PC-3 (cell line): ENCODE data around the gene GAA. TPM values are rescaled to one million over a fixed set of nuclear protein-coding genes. Genes with fewer than 3 reads are reported as not detected.

Experiments
- ATAC-seq: fragments of 200-7000 bp; cut with Tn5 transposase; 2 replicates; pipeline ENCODE4 v1.9.1; 2020; ENCODE audit warnings: mild to moderate bottlenecking, moderate library complexity
- BruUV-seq: library from RNA; stranded (reverse); fragments of 400-500 nt; replicated peaks from 2 replicates; lab custom pipeline; 2021; lab: Mats Ljungman, UMichigan
- CTCF ChIA-PET: fragments of 300-600 bp; sonication (Branson Sonifier 250); formaldehyde crosslinking; loops from one replicate; lab custom pipeline; 2022; ENCODE audit warnings: antibody characterized with exemption; lab: Charles Lee
- POLR2A ChIA-PET: fragments of 300-600 bp; sonication (Branson Sonifier 250); formaldehyde crosslinking; loops from one replicate; lab custom pipeline; 2022; ENCODE audit warnings: antibody characterized with exemption; ENCODE audit not compliant: unreplicated experiment; lab: Charles Lee
- DNase-seq: peaks from one replicate; pipeline ENCODE4 v3.0.0-alpha.2; 2015
- H2AFZ ChIP-seq: fragments of 300-600 bp; sonication (generic); 2 replicates; pipeline ENCODE4 v1.6.0; 2016; ENCODE audit warnings: antibody characterized with exemption, low read length
- H3F3A ChIP-seq: fragments of 300-600 bp; sonication (generic); one replicate; pipeline ENCODE4 v1.6.0; 2017; ENCODE audit warnings: antibody characterized with exemption, low read length, control low read depth, mild to moderate bottlenecking; ENCODE audit not compliant: unreplicated experiment
- H3K27ac ChIP-seq: fragments of 300-600 bp; sonication (generic); 2 replicates; pipeline ENCODE4 v1.5.1; 2016; ENCODE audit warnings: mild to moderate bottlenecking, low read length
- H3K27me3 ChIP-seq: fragments of 300-600 bp; sonication (generic); 2 replicates; pipeline ENCODE4 v1.6.1; 2016; ENCODE audit warnings: low read length, mixed read lengths
- H3K36me3 ChIP-seq: fragments of 300-600 bp; sonication (generic); 2 replicates; pipeline ENCODE4 v1.6.1; 2016; ENCODE audit warnings: low read depth, mixed run types, low read length, mixed read lengths
- H3K4me1 ChIP-seq: fragments of 300-600 bp; sonication (generic); 2 replicates; pipeline ENCODE4 v1.5.1; 2016; ENCODE audit warnings: low read length; ENCODE audit not compliant: insufficient read depth
- H3K4me2 ChIP-seq: fragments of 300-600 bp; sonication (generic); 2 replicates; pipeline ENCODE4 v1.6.0; 2016; ENCODE audit warnings: low read length
- H3K4me3 ChIP-seq: fragments of 300-600 bp; sonication (generic); 2 replicates; pipeline ENCODE4 v1.5.1; 2016; ENCODE audit warnings: mild to moderate bottlenecking, low read length, mixed read lengths
- H3K79me2 ChIP-seq: fragments of 300-600 bp; sonication (generic); 2 replicates; pipeline ENCODE4 v1.6.1; 2017; ENCODE audit warnings: low read length, mixed read lengths
- H3K9ac ChIP-seq: fragments of 300-600 bp; sonication (generic); 2 replicates; pipeline ENCODE4 v1.6.0; 2016; ENCODE audit warnings: mild to moderate bottlenecking, low read length
- H3K9me2 ChIP-seq: fragments of 300-600 bp; sonication (generic); replicated peaks from 2 replicates; pipeline ENCODE4 v1.6.1; 2016; ENCODE audit warnings: mixed run types, low read length, mixed read lengths
- H3K9me3 ChIP-seq: fragments of 300-600 bp; sonication (generic); 2 replicates; pipeline ENCODE4 v1.6.1; 2016; ENCODE audit warnings: low read length, mixed read lengths
- H4K20me1 ChIP-seq: fragments of 300-600 bp; sonication (generic); 2 replicates; pipeline ENCODE4 v1.6.1; 2016; ENCODE audit warnings: low read length, mixed read lengths
- EZH2 ChIP-seq: fragments of 300-600 bp; sonication (generic); IDR thresholded peaks from one replicate; pipeline ENCODE4 v1.6.1; 2017; ENCODE audit warnings: antibody characterized with exemption, mild to moderate bottlenecking, low read length; ENCODE audit not compliant: unreplicated experiment
- EZH2phosphoT487 ChIP-seq: fragments of 300-600 bp; sonication (generic); IDR thresholded peaks from 2 replicates; pipeline ENCODE4 v1.6.1; 2018; ENCODE audit warnings: mild to moderate bottlenecking, antibody characterized with exemption, low read length, borderline replicate concordance
- intact Hi-C: fragments of 100-400 bp; cut with micrococcal nuclease; formaldehyde crosslinking; loops from 2 replicates; pipeline ENCODE4 v1.9.0; 2023
- total RNA-seq: library from RNA; depleted of rRNA; stranded (reverse); fragments of >200 nt; gene quantifications from 2 replicates; pipeline ENCODE4 v1.2.3, GENCODE V29; 2014
- TF ChIP-seq, protein P1 (sequence below): fragments of 300-600 bp; sonication (generic); conservative IDR thresholded peaks from 2 replicates; pipeline ENCODE4 v1.5.1; 2017; ENCODE audit warnings: antibody characterized with exemption, low read depth, mild to moderate bottlenecking, low read length

Gene GAA
- total RNA-seq, 1 experiment from 2014 or later = 76.2 TPM

DNA sequence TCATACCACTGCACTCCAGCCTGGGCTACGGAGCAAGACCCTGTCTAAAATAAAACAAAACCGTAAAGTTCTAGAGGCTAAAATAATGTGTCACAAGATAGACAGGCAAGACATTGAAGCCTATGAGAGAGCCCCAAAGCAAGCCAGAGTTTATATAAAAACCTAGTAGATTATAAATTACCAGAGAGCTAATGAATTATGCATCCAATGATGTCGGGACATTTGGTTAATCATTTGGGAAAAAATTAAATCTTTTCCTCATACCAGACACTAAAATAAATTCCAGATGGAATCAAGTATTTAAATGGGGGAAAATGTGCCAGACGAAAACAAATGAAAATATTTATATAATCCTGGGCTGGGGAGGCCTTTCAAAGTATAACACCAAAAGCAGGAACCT lies 40.7 kb upstream of the GAA start:
- no peak for DNase-seq
- H3K27ac ChIP-seq = no peak overlapping the region
- H4K20me1 ChIP-seq = no peaks in the 10 kb centered on the region
- CTCF ChIA-PET = no interaction called here
- H3K4me2 ChIP-seq = no peak overlapping the region
- H2AFZ ChIP-seq = no peak overlapping the region
- intact Hi-C loops = no loop called here
- H3K79me2 ChIP-seq = no peaks in the 10 kb centered on the region
- no peak for ATAC-seq
- no peak overlapping the region for H3K9ac ChIP-seq
- no peaks in the 10 kb centered on the region for H3K27me3 ChIP-seq
- H3K4me1 ChIP-seq = peaks cover 9% of the 10 kb centered on the region; the same call in 1 of the 2 replicates
- H3K36me3 ChIP-seq = no peaks in the 10 kb centered on the region
- TF ChIP-seq, protein P1, sequence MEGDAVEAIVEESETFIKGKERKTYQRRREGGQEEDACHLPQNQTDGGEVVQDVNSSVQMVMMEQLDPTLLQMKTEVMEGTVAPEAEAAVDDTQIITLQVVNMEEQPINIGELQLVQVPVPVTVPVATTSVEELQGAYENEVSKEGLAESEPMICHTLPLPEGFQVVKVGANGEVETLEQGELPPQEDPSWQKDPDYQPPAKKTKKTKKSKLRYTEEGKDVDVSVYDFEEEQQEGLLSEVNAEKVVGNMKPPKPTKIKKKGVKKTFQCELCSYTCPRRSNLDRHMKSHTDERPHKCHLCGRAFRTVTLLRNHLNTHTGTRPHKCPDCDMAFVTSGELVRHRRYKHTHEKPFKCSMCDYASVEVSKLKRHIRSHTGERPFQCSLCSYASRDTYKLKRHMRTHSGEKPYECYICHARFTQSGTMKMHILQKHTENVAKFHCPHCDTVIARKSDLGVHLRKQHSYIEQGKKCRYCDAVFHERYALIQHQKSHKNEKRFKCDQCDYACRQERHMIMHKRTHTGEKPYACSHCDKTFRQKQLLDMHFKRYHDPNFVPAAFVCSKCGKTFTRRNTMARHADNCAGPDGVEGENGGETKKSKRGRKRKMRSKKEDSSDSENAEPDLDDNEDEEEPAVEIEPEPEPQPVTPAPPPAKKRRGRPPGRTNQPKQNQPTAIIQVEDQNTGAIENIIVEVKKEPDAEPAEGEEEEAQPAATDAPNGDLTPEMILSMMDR = no peak
- TF ChIP-seq EZH2 (no peak), EZH2phosphoT487 (no peak)
- H3K4me3 ChIP-seq = no peak overlapping the region
- no peaks in the 10 kb centered on the region for H3K9me3 ChIP-seq
- BruUV-seq = no TSS peak
- POLR2A ChIA-PET = no interaction called here
- H3K9me2 ChIP-seq = no peaks in the 10 kb centered on the region
- no peaks in the 10 kb centered on the region for H3F3A ChIP-seq

DNA sequence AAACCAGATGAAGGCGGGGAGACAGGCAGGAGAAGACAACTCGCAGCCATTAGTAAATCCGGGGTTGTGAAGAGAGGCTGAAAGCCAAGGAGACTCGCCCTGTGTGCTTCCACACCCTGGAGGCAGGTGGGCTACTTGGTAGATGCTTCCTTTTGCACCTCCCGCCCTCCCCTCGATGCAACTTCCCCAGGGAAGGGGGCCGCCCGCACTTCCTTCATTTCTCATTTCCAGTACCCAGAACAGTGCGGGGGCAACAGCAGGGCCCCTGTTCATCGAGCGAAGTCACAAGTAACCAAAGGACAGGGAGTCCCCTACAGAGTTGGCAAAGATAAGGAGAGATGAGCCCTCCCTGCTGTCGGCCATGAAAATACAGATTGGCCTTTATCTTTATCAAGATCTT lies 40.0 kb upstream of the GAA start:
- no peaks in the 10 kb centered on the region for H3K9me2 ChIP-seq
- no peaks in the 10 kb centered on the region for H3F3A ChIP-seq
- no peaks in the 10 kb centered on the region for H3K9me3 ChIP-seq
- H3K36me3 ChIP-seq = no peaks in the 10 kb centered on the region
- intact Hi-C loops = no loop called here
- H3K27ac ChIP-seq = no peak overlapping the region
- BruUV-seq = no TSS peak
- no peak overlapping the region for H3K4me2 ChIP-seq
- H2AFZ ChIP-seq = no peak overlapping the region
- H3K9ac ChIP-seq = no peak overlapping the region
- no peaks in the 10 kb centered on the region for H3K27me3 ChIP-seq
- no peak for TF ChIP-seq EZH2phosphoT487
- TF ChIP-seq, protein P1 = no peak
- TF ChIP-seq EZH2 = no peak
- ChIA-PET POLR2A (no interaction called here), CTCF (no interaction called here)
- DNase-seq (no peak), ATAC-seq (no peak)
- peaks cover 9% of the 10 kb centered on the region; the same call in 1 of the 2 replicates for H3K4me1 ChIP-seq
- H3K4me3 ChIP-seq = no peak overlapping the region
- H4K20me1 ChIP-seq = no peaks in the 10 kb centered on the region
- no peaks in the 10 kb centered on the region for H3K79me2 ChIP-seq

DNA sequence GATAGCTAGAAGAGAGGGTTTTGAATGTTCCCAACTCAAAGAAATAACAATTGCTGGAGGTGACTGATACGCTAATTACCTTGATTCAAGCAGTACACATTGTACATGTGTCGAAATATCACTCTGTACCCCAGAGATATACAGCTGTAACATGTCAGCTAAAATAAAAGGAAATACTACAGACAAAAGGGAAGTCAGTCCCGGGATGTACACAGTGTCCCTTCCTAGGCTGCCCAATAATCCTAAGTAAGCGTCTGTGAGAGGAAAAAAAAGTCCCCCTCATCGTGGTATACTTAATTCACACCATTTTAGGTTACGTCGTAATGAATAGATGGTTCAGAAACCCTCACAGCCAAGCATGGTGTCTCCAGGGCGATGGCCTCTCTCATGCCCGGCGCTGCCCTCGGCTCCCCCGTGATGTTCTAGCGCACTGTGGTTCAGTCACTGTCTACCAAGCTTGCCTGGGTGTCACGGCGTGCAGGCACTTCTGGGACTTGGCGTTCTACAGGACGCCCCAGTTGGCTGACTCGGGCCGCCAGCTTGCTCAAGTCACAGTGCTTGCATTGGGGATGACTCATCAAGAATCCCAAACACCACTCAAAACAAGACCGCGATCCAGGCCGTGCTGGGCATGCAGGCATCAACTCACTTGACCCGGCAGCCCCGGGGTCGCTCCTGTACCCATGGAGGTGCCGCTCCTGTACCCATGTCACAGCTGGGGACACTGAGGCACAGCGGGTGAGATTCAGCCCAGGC lies 37.4 kb upstream of the GAA start:
- H3K4me2 ChIP-seq = peak overlapping the region; percentile 43
- H2AFZ ChIP-seq = peak overlapping the region; percentile 44
- H3F3A ChIP-seq = no peaks in the 10 kb centered on the region
- H3K79me2 ChIP-seq = no peaks in the 10 kb centered on the region
- H3K9me3 ChIP-seq = no peaks in the 10 kb centered on the region
- H3K4me1 ChIP-seq = peaks cover 15% of the 10 kb centered on the region; the same call in 1 of the 2 replicates
- ATAC-seq (peak; percentile 94), DNase-seq (peak; percentile 84)
- H4K20me1 ChIP-seq = no peaks in the 10 kb centered on the region
- H3K27ac ChIP-seq = no peak overlapping the region
- no peaks in the 10 kb centered on the region for H3K27me3 ChIP-seq
- no peak overlapping the region for H3K9ac ChIP-seq
- CTCF ChIA-PET = interaction anchor here (0.6 kb wide), 1 partner anchor 64 kb away, joined by 3 read pairs; no protein-coding TSS in a partner anchor
- TF ChIP-seq EZH2 (no peak), EZH2phosphoT487 (no peak)
- TF ChIP-seq, protein P1 = no peak
- no peaks in the 10 kb centered on the region for H3K9me2 ChIP-seq
- peak overlapping the region; percentile 11; the same call in 1 of the 2 replicates for H3K4me3 ChIP-seq
- no TSS peak for BruUV-seq
- H3K36me3 ChIP-seq = no peaks in the 10 kb centered on the region
- POLR2A ChIA-PET = no interaction called here
- intact Hi-C loops = no loop called here
